Measurements from ENCODE around the gene FAM167B. TPM values are rescaled to one million over a fixed set of nuclear protein-coding genes. Genes with fewer than 3 reads are reported as not detected.

The FAM167B gene
- polyA plus RNA-seq, 1 donor (not counting 4 experiments of a cell fraction or from before 2014, with no cell fraction given): 0.07 TPM

Small RNAs within 50 kb of the gene (small RNA-seq; reads per million reads assigned to genes)
- gene RF00017 (ENCODE audit: insufficient read length in 3 of 3, low read depth in 3 of 3, low replicate concordance in 1 of 3): 0 reads per million in 3 experiments
- 0 reads per million in 3 experiments for gene RF00019 (ENCODE audit: insufficient read length in 3 of 3, low read depth in 3 of 3, low replicate concordance in 1 of 3)

Other genes starting within 250 kb of the FAM167B start
- 23.1 to 74.9 TPM (median 54.7 TPM) in 3 replicates for gene KHDRBS1, start 233.4 kb upstream of the FAM167B start, polyA plus RNA-seq
- gene TMEM39B, start 174.3 kb upstream of the FAM167B start, polyA plus RNA-seq: 6.8 to 11.7 TPM (median 7.3 TPM) in 3 replicates
- 34.6 to 43.1 TPM (median 42.6 TPM) in 3 replicates for gene KPNA6, start 139.2 kb upstream of the FAM167B start, polyA plus RNA-seq
- gene TXLNA, start 67.5 kb upstream of the FAM167B start, polyA plus RNA-seq: 17.1 to 35.8 TPM (median 20.0 TPM) in 3 replicates
- 3.6 to 4.5 TPM (median 3.8 TPM) in 3 replicates for gene CCDC28B, start 46.6 kb upstream of the FAM167B start, polyA plus RNA-seq
- gene IQCC, start 41.6 kb upstream of the FAM167B start, polyA plus RNA-seq: 1.2 to 2.3 TPM (median 1.5 TPM) in 3 replicates
- gene DCDC2B, start 38.1 kb upstream of the FAM167B start, polyA plus RNA-seq: not detected in 3 replicates
- 14.4 to 20.1 TPM (median 16.9 TPM) in 3 replicates for gene TMEM234, start 24.9 kb upstream of the FAM167B start, polyA plus RNA-seq
- gene EIF3I, start 24.8 kb upstream of the FAM167B start, polyA plus RNA-seq: 319 to 655 TPM (median 388 TPM) in 3 replicates
- 0.10 to 0.31 TPM (median 0.16 TPM) in 3 replicates for gene LCK, start 4.0 kb downstream of the FAM167B start, polyA plus RNA-seq
- 159 to 198 TPM (median 170 TPM) in 3 replicates for gene HDAC1, start 44.9 kb downstream of the FAM167B start, polyA plus RNA-seq
- 8.5 to 23.8 TPM (median 11.6 TPM) in 3 replicates for gene MARCKSL1, start 89.0 kb downstream of the FAM167B start, polyA plus RNA-seq
- 0.50 to 2.4 TPM (median 1.1 TPM) in 3 replicates for gene FAM229A, start 115.3 kb downstream of the FAM167B start, polyA plus RNA-seq
- 0.05 to 0.16 TPM (median 0.14 TPM) in 3 replicates for gene TSSK3, start 115.3 kb downstream of the FAM167B start, polyA plus RNA-seq
- gene BSDC1, start 147.2 kb downstream of the FAM167B start, polyA plus RNA-seq: 37.1 to 51.8 TPM (median 38.1 TPM) in 3 replicates
- not detected in 3 replicates for gene ZBTB8B, start 217.8 kb downstream of the FAM167B start, polyA plus RNA-seq